SHP77 treated with DMSO at 0.1 percent for 48 hours (cell line): ENCODE data around the gene HECA.
"Not testable (repeated sequence)": the region's sequence is repeated elsewhere in the genome, so short reads cannot be mapped to it uniquely, and the experiment has no call there.

Experiments
- DNase-seq: peaks from one replicate; lab custom pipeline; 2025; lab: John Stamatoyannopoulos, UW

Gene HECA, protein sequence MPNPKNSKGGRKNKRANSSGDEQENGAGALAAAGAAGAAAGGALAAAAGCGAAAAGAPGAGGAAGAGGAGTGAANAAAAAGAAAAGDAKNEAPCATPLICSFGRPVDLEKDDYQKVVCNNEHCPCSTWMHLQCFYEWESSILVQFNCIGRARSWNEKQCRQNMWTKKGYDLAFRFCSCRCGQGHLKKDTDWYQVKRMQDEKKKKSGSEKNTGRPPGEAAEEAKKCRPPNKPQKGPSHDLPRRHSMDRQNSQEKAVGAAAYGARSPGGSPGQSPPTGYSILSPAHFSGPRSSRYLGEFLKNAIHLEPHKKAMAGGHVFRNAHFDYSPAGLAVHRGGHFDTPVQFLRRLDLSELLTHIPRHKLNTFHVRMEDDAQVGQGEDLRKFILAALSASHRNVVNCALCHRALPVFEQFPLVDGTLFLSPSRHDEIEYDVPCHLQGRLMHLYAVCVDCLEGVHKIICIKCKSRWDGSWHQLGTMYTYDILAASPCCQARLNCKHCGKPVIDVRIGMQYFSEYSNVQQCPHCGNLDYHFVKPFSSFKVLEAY

DNA sequence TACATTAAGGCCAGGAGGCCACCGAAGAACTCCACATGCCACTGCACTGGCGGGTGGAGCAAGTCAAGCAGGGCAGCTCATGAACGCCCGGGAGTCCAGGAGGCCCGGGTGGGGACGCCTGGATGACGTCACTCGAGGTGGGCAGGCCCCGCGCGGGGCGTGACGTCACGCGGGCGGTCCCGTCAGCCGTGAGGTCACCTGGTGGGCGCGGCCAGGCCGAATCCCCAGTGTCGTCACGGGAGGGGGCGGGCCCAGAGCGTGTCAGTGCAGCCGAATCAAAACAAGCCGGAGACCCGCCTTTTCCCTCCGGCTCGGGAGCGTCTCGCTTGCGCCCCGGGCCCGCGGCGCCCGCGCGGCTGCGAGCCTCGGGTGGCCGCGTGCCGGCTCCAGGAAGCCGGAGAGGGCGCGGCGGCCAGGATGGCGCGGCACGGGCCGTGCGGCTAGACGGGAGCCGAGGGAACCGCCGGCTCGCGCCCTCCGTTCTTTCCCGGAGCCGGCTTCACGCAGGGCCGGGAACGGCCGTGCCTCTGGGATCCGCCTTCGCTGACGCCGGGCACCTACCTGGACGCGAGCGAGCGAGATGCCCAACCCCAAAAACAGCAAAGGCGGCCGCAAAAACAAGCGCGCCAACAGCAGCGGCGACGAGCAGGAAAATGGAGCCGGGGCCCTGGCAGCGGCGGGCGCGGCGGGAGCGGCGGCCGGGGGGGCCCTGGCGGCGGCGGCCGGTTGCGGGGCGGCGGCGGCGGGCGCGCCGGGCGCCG, at the start of gene HECA:
TSS of gene HECA (plus strand) at position 264 of the 761 bp plus-strand sequence. CDS start at position 581, 317 bp downstream.
- peak; percentile 51 for DNase-seq

DNA sequence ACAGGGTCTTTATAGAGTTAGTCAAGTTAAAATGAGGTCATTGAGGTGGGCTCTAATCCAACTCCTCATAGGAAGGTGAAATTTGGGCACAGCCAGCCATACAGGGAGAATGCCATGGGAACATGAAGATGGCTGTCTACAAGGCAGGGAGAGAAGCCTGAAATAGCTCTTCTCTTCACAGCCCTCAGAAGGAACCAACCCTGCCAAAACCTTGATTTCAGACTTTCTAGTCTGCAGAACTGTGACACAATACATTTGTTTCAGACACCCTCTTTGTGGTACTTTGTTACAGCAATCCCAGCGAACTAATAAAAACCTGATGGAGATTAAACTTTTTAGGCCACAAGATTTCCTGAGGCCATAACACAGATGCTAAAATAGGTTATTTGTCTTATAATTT, 43.1 kb upstream of the HECA start:
- DNase-seq, result no peak

DNA sequence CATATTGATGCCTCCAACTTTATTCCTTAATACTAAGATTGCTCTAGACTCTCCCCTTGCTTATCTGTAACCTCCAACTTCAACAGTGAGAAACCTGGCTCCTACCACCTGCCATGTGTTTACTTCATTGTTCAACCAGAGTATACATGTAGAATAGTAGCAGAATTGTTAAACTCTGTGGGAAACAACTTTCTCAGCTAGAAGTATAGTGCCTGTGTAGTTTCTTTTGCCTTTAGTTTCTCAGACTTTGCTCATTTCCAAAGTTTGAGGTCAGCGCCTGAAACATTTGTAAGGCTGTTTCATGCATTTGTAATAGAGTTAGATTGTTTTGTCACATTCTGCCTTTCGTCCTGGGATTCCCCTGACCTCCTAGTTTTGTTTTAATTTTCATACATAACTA, 34.9 kb upstream of the HECA start:
- DNase-seq, result no peak

DNA sequence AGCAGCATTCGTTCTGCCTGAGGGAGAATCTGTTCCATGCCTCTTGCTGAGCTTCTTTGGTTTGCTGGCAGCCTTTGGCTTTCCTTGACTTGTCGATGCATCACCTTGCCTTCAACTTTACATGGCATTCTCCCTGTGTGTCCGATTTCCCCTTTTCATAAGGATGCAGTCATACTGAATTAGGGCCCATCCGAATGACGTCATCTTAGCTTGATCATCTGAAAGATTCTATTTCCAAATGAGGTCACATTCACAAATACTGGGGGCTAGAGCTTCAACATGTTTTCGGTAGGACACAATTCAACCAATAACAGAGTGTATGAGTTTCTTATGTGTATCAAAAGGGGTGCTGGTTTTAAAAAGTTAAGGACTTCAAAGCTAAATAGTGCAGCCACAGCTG, 27.8 kb upstream of the HECA start:
- no peak for DNase-seq

DNA sequence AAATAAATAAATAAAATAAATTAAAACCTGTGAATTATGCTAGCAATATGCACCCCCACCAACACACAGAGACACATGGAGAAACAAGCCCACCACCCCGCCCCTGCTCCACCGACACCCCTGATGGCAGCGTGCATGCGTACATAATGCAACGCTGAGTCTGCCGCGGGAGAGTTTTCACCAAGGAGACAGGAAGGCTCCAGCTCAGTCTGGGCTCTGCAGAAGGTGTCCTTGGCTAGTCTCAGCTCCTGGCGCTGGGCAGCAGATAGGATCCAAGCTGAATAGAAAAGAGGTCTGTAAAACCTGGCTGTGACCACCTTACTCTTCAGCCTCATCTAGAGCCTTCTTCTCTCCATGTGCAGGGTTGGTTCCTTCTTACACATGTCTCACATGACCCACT, 26.5 kb upstream of the HECA start:
- DNase-seq, result no peak

DNA sequence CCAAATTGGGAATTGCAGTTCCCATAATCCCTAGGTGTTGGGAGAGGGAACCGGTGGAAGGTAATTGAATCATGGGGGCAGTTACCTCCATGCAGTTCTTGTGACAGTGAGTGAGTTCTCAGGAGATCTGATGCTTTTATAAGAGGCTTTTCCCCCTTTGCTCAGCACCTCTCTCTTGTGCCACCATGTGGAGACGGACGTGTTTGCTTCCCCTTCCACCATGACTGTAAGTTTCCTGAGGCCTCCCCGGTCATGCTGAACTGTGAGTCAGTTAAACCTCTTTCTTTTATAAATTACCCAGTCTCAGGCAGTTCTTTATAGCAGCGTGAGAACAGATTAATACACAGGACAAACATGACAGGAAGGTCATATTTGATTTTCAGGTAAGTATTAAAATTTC, 25.3 kb upstream of the HECA start:
- no peak for DNase-seq

DNA sequence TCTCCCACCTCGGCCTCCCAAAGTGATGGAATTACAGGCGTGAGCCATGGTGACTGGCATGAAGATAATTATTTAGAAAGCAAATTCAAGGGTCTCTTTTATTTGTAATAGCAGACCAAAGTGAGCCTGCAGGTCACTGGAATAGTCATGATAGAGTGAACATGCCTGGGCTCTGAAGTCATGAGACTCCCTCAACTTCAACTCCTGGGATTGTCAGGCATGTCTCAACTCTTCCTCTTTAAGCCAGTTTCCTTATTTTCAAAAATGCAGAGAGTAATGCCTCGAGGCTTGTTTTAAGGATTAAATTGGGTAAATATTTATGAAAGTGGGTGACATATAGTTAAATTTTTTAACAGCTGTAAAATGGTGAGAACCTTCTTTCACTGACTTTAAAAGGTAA, 22.7 kb upstream of the HECA start:
- DNase-seq, result no peak

DNA sequence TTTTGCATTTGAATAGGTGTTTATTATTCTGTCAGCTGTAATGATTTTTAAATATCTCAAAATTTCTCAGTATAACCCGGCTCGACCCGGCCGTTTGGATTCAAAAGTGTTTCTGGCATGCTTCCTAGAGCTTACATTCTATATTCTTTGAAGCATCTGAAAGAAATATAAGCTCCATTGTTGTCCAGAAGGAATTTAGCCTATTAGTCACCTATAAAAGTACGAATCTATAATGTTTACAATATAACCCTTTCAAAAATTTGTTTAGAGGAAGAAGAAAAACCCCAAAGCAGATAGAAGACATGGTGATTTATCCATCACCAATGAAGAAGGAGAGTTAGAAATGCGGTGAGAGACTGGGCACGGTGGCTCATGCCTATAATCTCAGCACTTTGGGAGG, 22.3 kb upstream of the HECA start:
- DNase-seq, result no peak

DNA sequence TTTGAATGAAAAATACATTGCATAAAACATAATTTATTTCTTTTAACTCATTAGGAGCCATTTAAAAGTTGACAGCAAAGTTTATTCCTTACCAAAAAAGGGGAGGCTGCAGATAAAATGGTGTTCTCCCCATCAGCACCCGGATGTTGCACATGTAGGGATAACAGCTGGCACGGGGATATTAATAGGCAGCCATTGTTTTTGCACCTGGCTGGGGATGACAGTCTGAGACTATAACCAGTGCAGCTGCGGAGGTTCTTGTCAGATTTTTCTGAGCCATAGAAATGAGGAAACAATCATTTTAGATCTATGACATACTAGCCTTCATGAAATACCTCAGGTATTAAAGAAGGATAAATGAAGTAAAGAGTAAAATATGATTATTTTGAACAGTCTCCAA, 20.1 kb upstream of the HECA start:
- DNase-seq, result peak; percentile 73

DNA sequence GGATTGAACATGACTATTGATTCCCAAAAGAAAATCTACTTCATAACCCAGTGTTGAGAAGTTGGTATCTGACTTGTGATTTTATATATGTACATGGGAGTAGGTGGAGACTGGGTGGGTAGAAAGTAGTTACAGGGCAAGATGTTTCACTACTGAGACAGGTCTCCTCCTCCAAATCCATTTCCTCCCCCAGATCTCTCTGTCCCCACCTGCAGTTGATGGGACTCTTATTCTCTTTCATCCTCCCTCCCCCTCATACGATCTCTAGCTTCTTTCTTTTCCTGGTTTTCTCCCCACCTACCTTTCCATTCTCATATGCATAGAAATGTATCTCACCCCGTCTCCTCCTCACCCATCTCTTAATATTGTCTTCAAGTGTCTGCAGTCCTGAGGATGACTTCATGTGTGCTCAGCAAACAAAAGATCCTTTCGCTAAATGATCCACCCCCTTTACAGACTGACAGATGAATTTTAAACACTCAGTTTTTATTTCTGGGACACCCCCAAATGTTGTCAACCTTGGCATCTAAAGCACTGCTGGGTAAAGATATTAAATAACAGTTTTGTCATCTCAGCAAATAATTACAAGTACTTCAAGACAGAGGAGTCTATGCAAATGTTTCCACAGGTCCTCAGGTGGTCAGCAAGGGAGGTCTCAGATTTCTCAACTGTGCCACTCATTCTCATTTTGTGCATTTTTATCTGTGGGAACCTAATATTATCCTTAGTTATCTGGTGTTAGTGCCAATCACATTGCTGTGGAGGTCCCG, 18.7 kb upstream of the HECA start:
- DNase-seq, result no peak

DNA sequence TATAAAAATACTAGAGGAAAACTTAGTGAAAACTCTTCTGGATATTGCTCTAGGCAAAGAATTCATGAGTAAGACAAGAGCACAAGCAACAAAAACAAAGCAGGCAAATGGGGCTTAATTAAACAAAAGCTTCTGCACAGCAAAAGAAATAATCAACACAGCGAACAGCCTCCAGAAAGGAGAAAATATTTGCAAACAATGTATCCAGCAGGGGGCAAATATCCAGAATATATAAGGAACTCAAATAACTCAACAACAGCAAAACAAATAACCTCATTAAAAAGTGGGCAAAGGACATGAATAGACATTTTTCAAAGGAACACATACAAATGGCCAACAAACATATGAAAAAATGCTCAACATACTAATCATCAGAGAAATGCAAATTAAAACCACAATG, 17.1 kb upstream of the HECA start:
- DNase-seq, result no peak

DNA sequence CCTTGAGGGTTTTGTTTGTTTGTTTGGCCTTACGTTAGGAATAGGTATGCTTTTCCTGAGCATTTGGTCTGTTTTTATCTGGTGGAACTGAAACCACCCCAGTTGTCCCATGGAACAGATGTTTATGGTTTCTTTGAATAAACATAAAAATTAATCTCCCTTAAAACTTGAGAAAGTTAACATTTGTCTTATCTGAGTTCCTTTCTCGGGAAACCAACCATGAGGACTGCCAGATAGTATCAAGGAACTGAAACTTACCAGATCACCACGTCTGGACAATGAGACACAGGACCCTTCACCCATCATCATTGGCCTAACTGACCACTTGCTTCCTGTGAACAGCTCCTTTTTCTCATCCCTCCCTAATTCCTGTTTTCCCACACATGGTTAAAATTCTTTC, 15.3 kb upstream of the HECA start:
- DNase-seq, result no peak

DNA sequence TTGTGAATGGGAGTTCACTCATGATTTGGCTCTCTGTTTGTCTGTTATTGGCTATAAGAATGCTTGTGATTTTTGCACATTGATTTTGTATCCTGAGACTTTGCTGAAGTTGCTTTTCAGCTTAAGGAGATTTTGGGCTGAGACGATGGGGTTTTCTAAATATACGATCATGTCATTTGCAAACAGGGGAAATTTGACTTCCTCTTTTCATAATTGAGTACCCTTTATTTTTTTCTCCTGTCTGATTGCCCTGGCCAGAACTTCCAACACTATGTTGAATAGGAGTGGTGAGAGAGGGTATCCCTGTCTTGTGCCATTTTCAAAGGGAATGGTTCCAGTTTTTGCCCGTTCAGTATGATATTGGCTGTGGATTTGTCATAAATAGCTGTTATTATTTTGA, 12.1 kb upstream of the HECA start:
- not testable (repeated sequence) for DNase-seq

DNA sequence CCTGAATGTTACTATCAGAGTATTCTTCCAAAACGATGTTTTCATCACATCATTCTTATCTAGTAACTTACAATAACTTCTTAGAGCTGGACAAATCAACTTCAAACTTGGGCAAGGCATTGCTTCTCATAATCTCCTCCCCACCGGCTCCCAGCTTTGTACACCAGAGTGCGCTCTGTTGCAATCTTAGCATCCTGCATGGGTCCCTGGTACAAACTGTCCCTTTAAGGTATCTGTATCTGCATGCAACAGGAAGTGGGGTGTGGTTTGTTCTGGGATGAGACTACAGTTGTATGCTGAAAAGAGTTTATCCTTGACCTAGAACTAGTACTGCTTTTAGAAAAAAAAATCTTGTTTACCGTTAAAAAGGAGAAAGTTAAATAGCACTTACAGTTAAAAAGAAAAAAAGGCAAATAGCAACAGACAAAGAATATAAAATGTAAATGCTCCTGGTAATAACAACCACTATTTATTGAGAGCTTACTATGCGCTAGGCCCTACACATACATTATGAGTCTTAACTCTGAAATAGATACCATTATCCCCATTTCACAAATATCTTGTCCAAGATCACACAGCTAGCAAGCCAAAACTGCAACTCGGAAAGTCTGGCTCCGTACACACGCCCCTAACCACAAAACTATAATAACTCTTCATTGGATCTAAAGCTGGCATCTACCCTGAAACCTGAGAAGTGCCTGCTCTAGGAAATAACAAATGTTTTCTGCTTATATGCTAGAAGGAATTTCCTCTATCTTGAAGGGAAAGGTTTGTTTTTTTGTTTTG, 9.8 kb upstream of the HECA start:
- DNase-seq, result no peak

DNA sequence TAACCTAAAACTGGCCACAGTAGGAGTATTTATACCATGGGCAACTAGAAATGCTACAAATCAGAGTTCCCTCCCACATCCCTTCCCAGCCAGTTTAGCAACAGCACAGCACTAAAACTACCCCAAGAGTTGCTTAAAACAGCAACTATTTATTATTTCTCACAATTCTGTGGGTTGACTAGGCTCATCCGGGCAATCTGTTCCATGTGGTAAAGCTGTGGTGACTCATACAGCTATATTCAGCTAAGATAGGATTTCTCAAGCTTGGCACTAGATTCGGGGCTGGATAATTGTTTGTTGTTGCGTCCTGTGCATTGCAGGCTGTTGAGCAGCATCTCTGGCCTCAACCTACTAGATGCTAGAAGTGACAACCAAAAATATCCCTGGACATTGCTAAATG, 8.6 kb upstream of the HECA start:
- no peak for DNase-seq

DNA sequence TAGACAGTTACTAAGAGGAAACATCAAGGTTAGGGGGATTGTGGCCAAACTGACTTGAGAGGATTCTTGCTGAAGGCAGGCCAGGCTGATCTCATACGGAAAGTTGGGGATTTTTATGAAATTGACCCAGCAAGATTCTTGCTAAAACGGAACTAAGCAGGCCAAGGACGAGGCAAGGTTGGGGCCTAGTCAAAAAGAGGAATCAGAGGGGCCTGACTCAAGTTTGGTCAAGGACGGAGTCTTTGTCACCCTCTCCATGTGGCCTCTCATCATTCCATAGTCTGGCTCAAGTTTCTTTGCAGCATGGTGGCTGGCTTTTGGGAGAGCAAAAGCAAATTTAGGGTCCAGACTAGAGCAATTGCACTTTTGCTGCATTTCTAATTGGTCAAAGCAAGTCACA, 7.9 kb upstream of the HECA start:
- DNase-seq, result no peak

DNA sequence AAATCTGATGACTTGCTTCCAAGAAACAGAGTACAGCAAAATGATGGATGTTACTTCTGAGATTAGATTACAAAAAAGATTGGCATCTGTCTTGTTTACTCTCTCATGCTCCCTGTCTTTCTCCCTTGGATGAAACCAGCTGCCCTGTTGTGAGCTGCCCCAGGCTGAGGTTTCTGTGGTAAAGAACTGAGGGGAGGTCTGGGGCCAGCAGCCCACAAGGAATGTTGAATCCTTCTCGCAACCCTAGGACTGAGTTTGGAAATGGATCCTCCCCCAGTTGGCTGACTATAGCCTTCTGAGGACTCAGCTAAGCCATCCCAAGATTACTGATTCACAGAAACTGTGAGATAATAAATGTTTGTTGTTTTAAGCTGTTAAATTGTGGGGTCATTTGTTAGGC, 5.6 kb upstream of the HECA start:
- DNase-seq, result no peak

DNA sequence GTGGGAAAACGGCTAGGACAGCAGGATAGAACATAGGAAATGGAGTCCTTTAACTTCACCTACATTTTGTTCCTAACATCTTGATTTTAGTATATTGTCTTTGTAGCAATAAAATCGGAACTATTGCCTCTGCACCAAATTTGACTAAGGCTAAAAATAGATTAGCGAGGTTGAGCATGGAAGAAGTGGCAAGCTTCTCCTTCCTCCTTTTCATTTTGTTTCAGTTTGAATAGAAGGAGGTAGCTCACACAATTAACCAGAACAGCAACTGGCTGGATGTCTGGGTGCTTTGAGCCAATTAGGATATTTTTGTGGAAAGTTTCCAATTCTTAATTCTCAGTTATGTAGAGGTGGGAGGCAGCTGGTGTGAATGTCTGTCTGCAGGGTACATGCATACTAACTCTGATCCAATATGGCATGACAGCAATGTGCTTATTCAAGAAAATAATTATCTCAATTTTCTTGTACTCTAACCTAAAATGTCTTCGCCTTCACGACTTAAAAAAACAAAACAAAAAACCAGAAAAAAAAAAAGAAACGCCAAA, 3.1 kb upstream of the HECA start:
- DNase-seq, result no peak

DNA sequence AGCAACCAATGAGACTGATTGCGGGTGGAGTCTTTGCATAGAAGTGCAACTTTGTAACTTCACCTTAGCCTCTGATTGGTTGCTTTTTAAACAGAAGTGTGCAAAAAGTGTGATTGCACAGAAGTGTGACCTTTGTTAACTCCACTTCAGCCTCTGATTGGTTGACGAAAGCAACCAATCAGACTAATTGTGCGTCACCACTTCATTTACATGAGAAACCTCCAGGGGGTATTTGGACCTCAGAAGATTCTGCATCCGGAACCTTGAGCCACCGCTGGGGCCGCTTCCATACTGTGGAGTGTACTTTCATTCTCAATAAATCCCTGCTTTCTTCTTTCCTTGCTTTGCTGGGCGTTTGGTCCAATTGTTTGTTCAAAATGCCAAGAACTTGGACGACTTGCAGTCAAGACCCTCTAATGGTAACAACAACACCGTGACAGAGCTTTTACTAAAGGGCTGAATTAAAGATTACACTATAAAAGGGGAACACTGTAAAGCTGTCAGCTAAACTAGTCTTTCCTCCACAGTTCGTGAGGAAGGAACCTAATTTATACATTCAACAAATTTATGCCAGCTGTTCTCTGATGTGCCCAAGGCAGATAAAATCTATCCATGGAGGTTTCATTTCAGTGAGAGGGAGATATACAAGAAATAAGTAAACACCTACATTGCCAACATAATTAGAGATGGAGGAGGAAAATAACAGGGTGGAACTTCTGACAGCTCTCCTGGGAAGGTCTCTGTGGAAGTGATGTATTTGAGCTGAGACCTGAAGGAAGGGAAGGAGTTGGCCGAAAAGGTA, 1.4 kb upstream of the HECA start:
- DNase-seq, result no peak

DNA sequence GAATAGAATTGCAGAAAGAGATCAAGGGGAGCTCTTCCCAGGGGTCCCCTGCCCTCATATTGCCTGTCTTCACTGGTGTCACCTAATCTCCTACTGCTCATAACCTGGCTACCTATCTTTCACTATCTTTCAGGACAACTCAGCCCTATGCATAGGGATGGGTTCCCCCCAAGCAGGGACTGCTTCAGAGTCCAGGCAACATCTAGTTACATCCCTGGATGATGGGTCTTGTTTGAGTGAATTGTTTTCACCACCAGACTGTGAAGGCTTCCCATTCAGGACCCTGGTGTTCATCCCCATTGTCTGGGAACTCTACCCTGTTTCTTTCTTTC, 850 bp upstream of the HECA start:
- DNase-seq, result no peak
